CD4-positive, alpha-beta T cell treated with Interleukin-17A for 1 hour (primary cell): ENCODE data around the gene CATSPERD.

Experiments used
- DNase-seq: peaks from one replicate; pipeline ENCODE4 v3.0.0-alpha.2; 2020

CATSPERD gene

GRCh38 chr19:5719961-5720790 lies at the start of gene CATSPERD, which contains the start of gene LONP1:
Gene CATSPERD (plus strand): TSS chr19:5720637. CDS start chr19:5720738, 101 bp downstream.
Gene LONP1 (minus strand): TSS chr19:5720146. CDS start chr19:5720132, 14 bp downstream.
- DNase-seq = peak; percentile 98

- DNase-seq = no peak
Measured at GRCh38 chr19:5671600-5671999, 48.8 kb upstream of the CATSPERD start.

- no peak for DNase-seq
Measured at GRCh38 chr19:5672708-5673459, 47.6 kb upstream of the CATSPERD start.

- DNase-seq = no peak
Measured at GRCh38 chr19:5673752-5674151, 46.7 kb upstream of the CATSPERD start.

GRCh38 chr19:5674714-5675113 lies 45.7 kb upstream of the CATSPERD start:
- no peak for DNase-seq

- no peak for DNase-seq
Measured at GRCh38 chr19:5676105-5676771, 44.2 kb upstream of the CATSPERD start.

GRCh38 chr19:5676772-5677105 lies 43.7 kb upstream of the CATSPERD start:
- DNase-seq = no peak

GRCh38 chr19:5677136-5677535 lies 43.3 kb upstream of the CATSPERD start:
- no peak for DNase-seq

GRCh38 chr19:5677580-5677979 lies 42.9 kb upstream of the CATSPERD start:
- DNase-seq = no peak

- DNase-seq = no peak
Measured at GRCh38 chr19:5678071-5678718, 42.2 kb upstream of the CATSPERD start.

- no peak for DNase-seq
Measured at GRCh38 chr19:5679289-5680083, 41.0 kb upstream of the CATSPERD start.

- DNase-seq = no peak
Measured at GRCh38 chr19:5680084-5680436, 40.4 kb upstream of the CATSPERD start.

- DNase-seq = peak; percentile 99
Measured at GRCh38 chr19:5680437-5681368, 39.7 kb upstream of the CATSPERD start, which contains the start of the genes HSD11B1L and MICOS13. Gene HSD11B1L (plus strand): TSS chr19:5681027. CDS start chr19:5684833, 3,806 bp downstream. Gene MICOS13 (minus strand): TSS chr19:5680516. CDS start chr19:5680486, 30 bp downstream.

GRCh38 chr19:5681391-5682106 lies 38.9 kb upstream of the CATSPERD start:
- DNase-seq = no peak

GRCh38 chr19:5682107-5682482 lies 38.3 kb upstream of the CATSPERD start:
- no peak for DNase-seq

GRCh38 chr19:5683177-5683886 lies 37.1 kb upstream of the CATSPERD start:
- no peak for DNase-seq

GRCh38 chr19:5684694-5685430 lies 35.6 kb upstream of the CATSPERD start:
- no peak for DNase-seq

GRCh38 chr19:5686326-5686646 lies 34.2 kb upstream of the CATSPERD start:
- no peak for DNase-seq
